GM18868 (cell line): Measurements from ENCODE around the gene YWHAE.
"Not testable (repeated sequence)": the region's sequence is repeated elsewhere in the genome, so short reads cannot be mapped to it uniquely, and the experiment has no call there.

Source experiments
- ATAC-seq: cut with Tn5 transposase; IDR thresholded peaks from one replicate; pipeline ENCODE4 v1.9.1; 2021; ENCODE audit warnings: mild to moderate bottlenecking, moderate library complexity; ENCODE audit not compliant: unreplicated experiment

Gene YWHAE

GRCh38 chr17:1340371-1340770 is 59.7 kb downstream of the YWHAE start:
- no peak for ATAC-seq

GRCh38 chr17:1331708-1332107 is 68.3 kb downstream of the YWHAE start:
- ATAC-seq: no peak

- no peak for ATAC-seq
Measured at GRCh38 chr17:1329745-1330343, 70.2 kb downstream of the YWHAE start.

GRCh38 chr17:1328437-1328836 is 71.6 kb downstream of the YWHAE start:
- no peak for ATAC-seq

- ATAC-seq: no peak
Measured at GRCh38 chr17:1325766-1326165, 74.3 kb downstream of the YWHAE start.

- no peak for ATAC-seq
Measured at GRCh38 chr17:1324201-1324771, 75.7 kb downstream of the YWHAE start.

- no peak for ATAC-seq
Measured at GRCh38 chr17:1323336-1323735, 76.7 kb downstream of the YWHAE start.

GRCh38 chr17:1322480-1322879 is 77.5 kb downstream of the YWHAE start:
- no peak for ATAC-seq

GRCh38 chr17:1322014-1322428 is 78.0 kb downstream of the YWHAE start:
- ATAC-seq: no peak

- no peak for ATAC-seq
Measured at GRCh38 chr17:1315891-1316403, 84.1 kb downstream of the YWHAE start.

GRCh38 chr17:1315409-1315808 is 84.6 kb downstream of the YWHAE start:
- no peak for ATAC-seq

- ATAC-seq: no peak
Measured at GRCh38 chr17:1313270-1314005, 86.6 kb downstream of the YWHAE start.

GRCh38 chr17:1312261-1312870 is 87.7 kb downstream of the YWHAE start:
- ATAC-seq: no peak

GRCh38 chr17:1307829-1308228 is 92.2 kb downstream of the YWHAE start:
- ATAC-seq: not testable (repeated sequence)

GRCh38 chr17:1304962-1305563 is 95.0 kb downstream of the YWHAE start:
- no peak for ATAC-seq

- ATAC-seq: no peak
Measured at GRCh38 chr17:1304522-1304921, 95.5 kb downstream of the YWHAE start.

- no peak for ATAC-seq
Measured at GRCh38 chr17:1302761-1303160, 97.3 kb downstream of the YWHAE start.

- ATAC-seq: no peak
Measured at GRCh38 chr17:1301546-1301945, 98.5 kb downstream of the YWHAE start.

- no peak for ATAC-seq
Measured at GRCh38 chr17:1300371-1300905, 99.6 kb downstream of the YWHAE start.

GRCh38 chr17:1299552-1300370 is 100.3 kb downstream of the YWHAE start:
- no peak for ATAC-seq
